ENCODE data around the gene PEX1.
"Not testable (repeated sequence)": the region's sequence is repeated elsewhere in the genome, so short reads cannot be mapped to it uniquely, and the experiment has no call there.

Gene PEX1

DNA sequence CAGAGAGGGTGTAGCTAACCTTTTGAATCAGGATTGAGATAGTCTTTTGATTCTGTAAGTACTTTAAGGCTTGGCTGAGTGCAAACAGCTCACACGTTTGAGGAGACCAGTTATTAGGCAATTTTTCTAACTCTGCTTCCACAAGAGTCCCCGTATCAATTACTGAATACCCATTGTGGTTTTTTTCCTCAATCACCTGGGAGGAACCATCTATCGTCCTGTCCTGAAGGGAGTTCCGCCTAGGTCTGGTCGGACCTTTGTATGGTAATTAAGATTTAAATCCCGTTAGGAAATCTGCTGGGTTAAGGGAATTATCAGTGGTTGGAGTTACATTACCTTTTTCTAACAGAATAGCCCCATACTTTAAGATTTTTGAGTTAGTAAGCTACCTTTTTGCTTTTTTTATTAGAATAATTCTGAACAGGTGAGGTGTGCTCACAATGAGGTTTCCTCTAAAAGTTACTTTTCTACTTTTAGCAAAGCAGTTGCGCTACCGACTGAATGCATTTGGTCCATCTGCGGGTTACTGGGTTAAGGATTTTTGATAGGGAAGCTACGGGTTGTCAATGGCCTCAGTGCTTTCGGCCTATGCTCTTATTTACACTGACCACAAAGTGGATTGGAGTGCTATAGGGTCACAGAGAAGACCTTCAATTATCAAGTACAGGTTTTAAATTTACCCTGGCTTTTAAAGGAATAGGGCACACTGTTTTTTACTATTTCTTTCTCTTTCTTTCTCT lies 52.3 kb downstream of the PEX1 start:
- DNase-seq; H2BK5ac ChIP-seq (ENCODE audit: low read depth, low read length, poor library complexity, severe bottlenecking); H2AK5ac ChIP-seq (ENCODE audit: low read length, severe bottlenecking); H3K9ac ChIP-seq (ENCODE audit: low read length); H3K18ac ChIP-seq (ENCODE audit: low read depth in 1 of 2, low read length in 2 of 2); H2AFZ ChIP-seq (ENCODE audit: low read depth, low read length); H3K4me1 ChIP-seq (ENCODE audit: control insufficient read depth, insufficient read depth, low read depth, low read length); H3K9me3 ChIP-seq (ENCODE audit: control insufficient read depth, low read length); H3K23ac ChIP-seq (ENCODE audit: low read length in 2 of 2); H3K4ac ChIP-seq (ENCODE audit: low read depth in 1 of 2, low read length in 2 of 2); H3K36me3 ChIP-seq (ENCODE audit: control insufficient read depth in 1 of 2, insufficient read depth in 2 of 2, low read depth in 1 of 2, low read length in 2 of 2); H2BK120ac ChIP-seq (ENCODE audit: low read depth, low read length); H3K4me2 ChIP-seq (ENCODE audit: low read length, poor library complexity, severe bottlenecking); H3K27me3 ChIP-seq (ENCODE audit: control insufficient read depth in 1 of 2, insufficient read depth in 1 of 2, low read length in 2 of 2); H2BK12ac ChIP-seq (ENCODE audit: low read length in 2 of 2); H3K14ac ChIP-seq (ENCODE audit: low read length in 2 of 2); H3K4me3 ChIP-seq (ENCODE audit: insufficient read depth in 1 of 2, low read depth in 1 of 2, low read length in 2 of 2); H3K27ac ChIP-seq (ENCODE audit: low read length, poor library complexity, severe bottlenecking); H3K79me1 ChIP-seq (replicated peaks; ENCODE audit: low read length, poor library complexity, severe bottlenecking); H4K91ac ChIP-seq (ENCODE audit: low read length); H4K8ac ChIP-seq (ENCODE audit: low read length); H2BK15ac ChIP-seq (ENCODE audit: low read depth, poor library complexity, severe bottlenecking): not testable (repeated sequence)
- 94% methylated on average over 7 of the region's 11 CpGs for WGBS

- H3K9me3 ChIP-seq (ENCODE audit: control insufficient read depth, low read length); H3K27me3 ChIP-seq (ENCODE audit: control insufficient read depth in 1 of 2, insufficient read depth in 1 of 2, low read length in 2 of 2); H2AK5ac ChIP-seq (ENCODE audit: low read length, severe bottlenecking); DNase-seq; H2BK5ac ChIP-seq (ENCODE audit: low read depth, low read length, poor library complexity, severe bottlenecking); H2BK120ac ChIP-seq (ENCODE audit: low read depth, low read length); H2BK12ac ChIP-seq (ENCODE audit: low read length in 2 of 2); H3K18ac ChIP-seq (ENCODE audit: low read depth in 1 of 2, low read length in 2 of 2); H4K91ac ChIP-seq (ENCODE audit: low read length); H3K4me3 ChIP-seq (ENCODE audit: insufficient read depth in 1 of 2, low read depth in 1 of 2, low read length in 2 of 2); H3K4me1 ChIP-seq (ENCODE audit: control insufficient read depth, insufficient read depth, low read depth, low read length); H3K14ac ChIP-seq (ENCODE audit: low read length in 2 of 2); H2AFZ ChIP-seq (ENCODE audit: low read depth, low read length); H3K4ac ChIP-seq (ENCODE audit: low read depth in 1 of 2, low read length in 2 of 2); H3K79me1 ChIP-seq (replicated peaks; ENCODE audit: low read length, poor library complexity, severe bottlenecking); H3K23ac ChIP-seq (ENCODE audit: low read length in 2 of 2); H4K8ac ChIP-seq (ENCODE audit: low read length); H2BK15ac ChIP-seq (ENCODE audit: low read depth, poor library complexity, severe bottlenecking); H3K4me2 ChIP-seq (ENCODE audit: low read length, poor library complexity, severe bottlenecking); H3K36me3 ChIP-seq (ENCODE audit: control insufficient read depth in 1 of 2, insufficient read depth in 2 of 2, low read depth in 1 of 2, low read length in 2 of 2); H3K9ac ChIP-seq (ENCODE audit: low read length); H3K27ac ChIP-seq (ENCODE audit: low read length, poor library complexity, severe bottlenecking): not testable (repeated sequence)
- 87% methylated on average over 11 of the region's 12 CpGs for WGBS
Observed at GRCh38 chr7:92475261-92475770, 53.0 kb downstream of the PEX1 start.

- WGBS: 94% methylated on average over 10 of the region's 10 CpGs
- not testable (repeated sequence) for H3K27me3 ChIP-seq (ENCODE audit: control insufficient read depth in 1 of 2, insufficient read depth in 1 of 2, low read length in 2 of 2); H3K18ac ChIP-seq (ENCODE audit: low read depth in 1 of 2, low read length in 2 of 2); H3K4me2 ChIP-seq (ENCODE audit: low read length, poor library complexity, severe bottlenecking); H3K9ac ChIP-seq (ENCODE audit: low read length); H4K8ac ChIP-seq (ENCODE audit: low read length); H2BK12ac ChIP-seq (ENCODE audit: low read length in 2 of 2); H3K79me1 ChIP-seq (replicated peaks; ENCODE audit: low read length, poor library complexity, severe bottlenecking); H3K27ac ChIP-seq (ENCODE audit: low read length, poor library complexity, severe bottlenecking); H2BK15ac ChIP-seq (ENCODE audit: low read depth, poor library complexity, severe bottlenecking); H2AFZ ChIP-seq (ENCODE audit: low read depth, low read length); H3K4me3 ChIP-seq (ENCODE audit: insufficient read depth in 1 of 2, low read depth in 1 of 2, low read length in 2 of 2); H2BK5ac ChIP-seq (ENCODE audit: low read depth, low read length, poor library complexity, severe bottlenecking); H2AK5ac ChIP-seq (ENCODE audit: low read length, severe bottlenecking); H3K36me3 ChIP-seq (ENCODE audit: control insufficient read depth in 1 of 2, insufficient read depth in 2 of 2, low read depth in 1 of 2, low read length in 2 of 2); H3K23ac ChIP-seq (ENCODE audit: low read length in 2 of 2); H3K4ac ChIP-seq (ENCODE audit: low read depth in 1 of 2, low read length in 2 of 2); H2BK120ac ChIP-seq (ENCODE audit: low read depth, low read length); H3K9me3 ChIP-seq (ENCODE audit: control insufficient read depth, low read length); H3K4me1 ChIP-seq (ENCODE audit: control insufficient read depth, insufficient read depth, low read depth, low read length); H3K14ac ChIP-seq (ENCODE audit: low read length in 2 of 2); DNase-seq; H4K91ac ChIP-seq (ENCODE audit: low read length)
Observed at GRCh38 chr7:92473989-92474388, 54.3 kb downstream of the PEX1 start.

DNA sequence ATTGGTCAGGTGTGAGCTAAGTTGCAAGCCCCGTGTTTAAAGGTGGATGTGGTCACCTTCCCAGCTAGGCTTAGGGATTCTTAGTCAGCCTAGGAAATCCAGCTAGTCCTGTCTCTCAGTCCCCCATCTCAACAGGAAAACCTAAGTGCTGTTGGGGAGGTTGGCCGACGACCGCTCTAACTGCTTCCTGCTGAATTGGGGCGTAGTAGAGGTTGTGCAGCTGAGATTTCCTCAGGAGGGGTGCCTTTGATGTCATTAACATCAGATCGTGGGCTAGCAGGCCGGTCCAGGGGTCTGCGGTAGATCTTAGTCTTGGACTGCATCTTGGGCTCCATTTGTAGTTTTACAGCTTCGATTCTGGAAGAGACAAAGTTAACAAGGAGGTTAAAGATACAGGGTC lies 59.7 kb downstream of the PEX1 start:
- H3K4me1 ChIP-seq (ENCODE audit: control insufficient read depth, insufficient read depth, low read depth, low read length); H2BK12ac ChIP-seq (ENCODE audit: low read length in 2 of 2); H4K91ac ChIP-seq (ENCODE audit: low read length); H2BK15ac ChIP-seq (ENCODE audit: low read depth, poor library complexity, severe bottlenecking); H2AK5ac ChIP-seq (ENCODE audit: low read length, severe bottlenecking); H2BK120ac ChIP-seq (ENCODE audit: low read depth, low read length); H3K18ac ChIP-seq (ENCODE audit: low read depth in 1 of 2, low read length in 2 of 2); H3K4ac ChIP-seq (ENCODE audit: low read depth in 1 of 2, low read length in 2 of 2); H2BK5ac ChIP-seq (ENCODE audit: low read depth, low read length, poor library complexity, severe bottlenecking); H3K79me1 ChIP-seq (replicated peaks; ENCODE audit: low read length, poor library complexity, severe bottlenecking); DNase-seq; H3K9me3 ChIP-seq (ENCODE audit: control insufficient read depth, low read length); H2AFZ ChIP-seq (ENCODE audit: low read depth, low read length); H4K8ac ChIP-seq (ENCODE audit: low read length); H3K4me2 ChIP-seq (ENCODE audit: low read length, poor library complexity, severe bottlenecking); H3K4me3 ChIP-seq (ENCODE audit: insufficient read depth in 1 of 2, low read depth in 1 of 2, low read length in 2 of 2); H3K27ac ChIP-seq (ENCODE audit: low read length, poor library complexity, severe bottlenecking); H3K27me3 ChIP-seq (ENCODE audit: control insufficient read depth in 1 of 2, insufficient read depth in 1 of 2, low read length in 2 of 2); H3K23ac ChIP-seq (ENCODE audit: low read length in 2 of 2); H3K9ac ChIP-seq (ENCODE audit: low read length); H3K14ac ChIP-seq (ENCODE audit: low read length in 2 of 2): not testable (repeated sequence)
- peaks cover 5 to 16% of the 10 kb centered on the region in 2 experiments for H3K36me3 ChIP-seq (ENCODE audit: control insufficient read depth in 1 of 2, insufficient read depth in 2 of 2, low read depth in 1 of 2, low read length in 2 of 2)
- 86% methylated on average over 8 of the region's 9 CpGs for WGBS

Measured in mesenchymal stem cell (in vitro differentiated cells and primary cell).